22Rv1 (cell line): ENCODE data around the gene BEAN1.

ENCODE experiments used
- CTCF ChIP-seq: fragments of 450-650 bp; IDR thresholded peaks from 2 replicates; pipeline ENCODE4 v1.5.1; 2017; ENCODE audit warnings: mild to moderate bottlenecking
- ZFX ChIP-seq: fragments of 450-650 bp; IDR thresholded peaks from 2 replicates; pipeline ENCODE4 v1.6.1; 2017; ENCODE audit warnings: antibody characterized with exemption, borderline replicate concordance

GRCh38 chr16:66458853-66459252 is 31.8 kb downstream of the BEAN1 start:
- TF ChIP-seq CTCF (no peak), ZFX (no peak)
